ENCODE results near the gene CATSPERZ.

GRCh38 chr11:64275031-64275800 lies 24.9 kb upstream of the CATSPERZ start:
- TF ChIP-seq CTCF (IDR thresholded peaks at IDR 0.05), result no peak
- TF ChIP-seq POLR2AphosphoS5 (IDR thresholded peaks at IDR 0.05), result no peak
- no peak for TF ChIP-seq EP300 (IDR thresholded peaks at IDR 0.05)
- no peak for TF ChIP-seq POLR2A (IDR thresholded peaks at IDR 0.05; ENCODE audit: low read depth)

Data from esophagus muscularis mucosa (tissue), 4 donors.